ENCODE results near the gene TTYH2.

- TF ChIP-seq CTCF (IDR thresholded peaks at IDR 0.05) (no peak), POLR2A (IDR thresholded peaks at IDR 0.05) (no peak)
These were observed 39.7 kb downstream of the TTYH2 start for GRCh38 chr17:74253036-74253435.

Measured in uterus (tissue), 2 donors.